GM12875 (cell line): ENCODE data around the gene SRRM2.

Experiments
- H3K4me3 ChIP-seq: one replicate; pipeline ENCODE4 v1.5.1; 2011; ENCODE audit warnings: low read depth, low read length, control low read depth
- CTCF ChIP-seq: IDR thresholded peaks from 2 replicates; pipeline ENCODE4 v1.5.1; 2011; ENCODE audit warnings: low read depth, mild to moderate bottlenecking, control low read depth, inconsistent platforms, low read length, moderate library complexity, borderline replicate concordance; ENCODE audit not compliant: insufficient read depth

The SRRM2 gene

GRCh38 chr16:2756288-2757015 lies 4.0 kb downstream of the SRRM2 start:
- no peak overlapping the region for H3K4me3 ChIP-seq
- TF ChIP-seq CTCF, result no peak

GRCh38 chr16:2757344-2757743 lies 4.9 kb downstream of the SRRM2 start:
- no peak overlapping the region for H3K4me3 ChIP-seq

GRCh38 chr16:2761472-2761871 lies 9.0 kb downstream of the SRRM2 start:
- H3K4me3 ChIP-seq, result no peak overlapping the region
- no peak for TF ChIP-seq CTCF

More at GRCh38 chr16:2757344-2757743, 4.9 kb downstream of the SRRM2 start:
- no peak for TF ChIP-seq CTCF

GRCh38 chr16:2761886-2762583 lies 9.6 kb downstream of the SRRM2 start:
- no peak overlapping the region for H3K4me3 ChIP-seq
- TF ChIP-seq CTCF, result no peak

- no peak overlapping the region for H3K4me3 ChIP-seq
- no peak for TF ChIP-seq CTCF
Measured at GRCh38 chr16:2762711-2763110, 10.3 kb downstream of the SRRM2 start.

- no peak overlapping the region for H3K4me3 ChIP-seq
- no peak for TF ChIP-seq CTCF
Measured at GRCh38 chr16:2763173-2763572, 10.7 kb downstream of the SRRM2 start.

- no peak for TF ChIP-seq CTCF
- no peak overlapping the region for H3K4me3 ChIP-seq
Measured at GRCh38 chr16:2764718-2765117, 12.3 kb downstream of the SRRM2 start.
